HepG2 (cell line): Measurements from ENCODE around the gene STIP1. TPM values are rescaled to one million over a fixed set of nuclear protein-coding genes. Genes with fewer than 3 reads are reported as not detected.

Source experiments
- ARID5B ChIP-seq: IDR thresholded peaks from 2 replicates; pipeline ENCODE4 v1.4.0; 2020; ENCODE audit warnings: mild to moderate bottlenecking, missing genetic modification reagents
- DBP ChIP-seq: sonication (generic); formaldehyde crosslinking; IDR thresholded peaks from 2 replicates; pipeline ENCODE4 v1.4.0; 2020; ENCODE audit warnings: missing genetic modification reagents; ENCODE audit errors: not compliant biosample characterization
- FOXK2 ChIP-seq: fragments of 450-650 bp; IDR thresholded peaks from 2 replicates; pipeline ENCODE4 v1.6.1; 2016
- IKZF4 ChIP-seq: sonication (generic); formaldehyde crosslinking; IDR thresholded peaks from 2 replicates; pipeline ENCODE4 v1.5.1; 2020; ENCODE audit warnings: borderline replicate concordance, mild to moderate bottlenecking, low read depth, missing genetic modification reagents; ENCODE audit errors: not compliant biosample characterization
- PHF20 ChIP-seq: sonication (generic); formaldehyde crosslinking; IDR thresholded peaks from 2 replicates; pipeline ENCODE4 v1.5.0; 2020; ENCODE audit warnings: mild to moderate bottlenecking, missing genetic modification reagents
- ZMAT3 ChIP-seq: sonication (generic); formaldehyde crosslinking; conservative IDR thresholded peaks from 2 replicates; pipeline ENCODE4 v1.7.0; 2021; ENCODE audit warnings: missing genetic modification reagents
- ZNF335 ChIP-seq: sonication (generic); formaldehyde crosslinking; IDR thresholded peaks from 2 replicates; pipeline ENCODE4 v1.4.0; 2020; ENCODE audit warnings: missing genetic modification reagents
- ZNF407 ChIP-seq: sonication (generic); formaldehyde crosslinking; IDR thresholded peaks from one replicate; pipeline ENCODE4 v1.5.1; 2020; ENCODE audit warnings: mild to moderate bottlenecking, missing genetic modification reagents; ENCODE audit errors: not compliant biosample characterization
- ZNF614 ChIP-seq: IDR thresholded peaks from 2 replicates; pipeline ENCODE4 v1.6.1; 2018; ENCODE audit warnings: missing biosample characterization, missing genetic modification reagents, inconsistent platforms, borderline replicate concordance
- ZNF616 ChIP-seq: sonication (generic); formaldehyde crosslinking; IDR thresholded peaks from 2 replicates; pipeline ENCODE4 v1.5.0; 2020; ENCODE audit warnings: low read depth, mild to moderate bottlenecking, missing genetic modification reagents
- ZNF772 ChIP-seq: sonication (generic); formaldehyde crosslinking; IDR thresholded peaks from 2 replicates; pipeline ENCODE4 v1.5.0; 2020; ENCODE audit warnings: mild to moderate bottlenecking, missing genetic modification reagents
- polyA plus RNA-seq, 8 experiments: library from polyadenylated mRNA; depleted of rRNA in 3 of 8; stranded (reverse) in 7 of 8; unstranded in 1 of 8; fragments of >200 nt; fragmentation: Illumina TruSeq in 4 of 8; extraction: Trizol in 4 of 8; gene quantifications; 2 replicates each; pipeline versions ENCODE4 v1.2.1 to v1.2.3, GENCODE V29; 2011 to 2016; ENCODE audit warnings: low read depth in 4 of 8, missing spikeins in 1 of 8, mixed read lengths in 1 of 8; ENCODE audit not compliant: insufficient read depth in 1 of 8
- total RNA-seq, 5 experiments: library from RNA; depleted of rRNA; stranded (reverse); fragments of >200 nt; fragmentation: Illumina TruSeq; extraction: Trizol; gene quantifications; 2 replicates each; pipeline ENCODE4 v1.2.3, GENCODE V29; 2016; ENCODE audit warnings: low read depth in 1 of 5

The STIP1 gene
- total and polyA plus RNA-seq, 2 of the 13 experiments (the other 11 are each of a cell fraction or from before 2014, with no cell fraction given), result 81.1 to 217 TPM

- TF ChIP-seq IKZF4 (no peak), PHF20 (CRISPR knock-in tag) (no peak), ZNF335 (no peak), ZNF614 (CRISPR knock-in tag) (no peak), ZMAT3 (CRISPR knock-in tag) (no peak), FOXK2 (no peak), ARID5B (no peak), ZNF616 (CRISPR knock-in tag) (no peak), ZNF407 (no peak), ZNF772 (CRISPR knock-in tag) (no peak), DBP (CRISPR knock-in tag) (no peak)
These were observed 32.9 kb upstream of the STIP1 start (continued) for GRCh38 chr11:64152841-64153691.
